ENCODE data around the gene MOCS1. TPM values are rescaled to one million over a fixed set of nuclear protein-coding genes. Genes with fewer than 3 reads are reported as not detected.

The MOCS1 gene
- total and polyA plus RNA-seq, 4 donors: 14.0 to 39.0 (median 27.5) TPM

DNA sequence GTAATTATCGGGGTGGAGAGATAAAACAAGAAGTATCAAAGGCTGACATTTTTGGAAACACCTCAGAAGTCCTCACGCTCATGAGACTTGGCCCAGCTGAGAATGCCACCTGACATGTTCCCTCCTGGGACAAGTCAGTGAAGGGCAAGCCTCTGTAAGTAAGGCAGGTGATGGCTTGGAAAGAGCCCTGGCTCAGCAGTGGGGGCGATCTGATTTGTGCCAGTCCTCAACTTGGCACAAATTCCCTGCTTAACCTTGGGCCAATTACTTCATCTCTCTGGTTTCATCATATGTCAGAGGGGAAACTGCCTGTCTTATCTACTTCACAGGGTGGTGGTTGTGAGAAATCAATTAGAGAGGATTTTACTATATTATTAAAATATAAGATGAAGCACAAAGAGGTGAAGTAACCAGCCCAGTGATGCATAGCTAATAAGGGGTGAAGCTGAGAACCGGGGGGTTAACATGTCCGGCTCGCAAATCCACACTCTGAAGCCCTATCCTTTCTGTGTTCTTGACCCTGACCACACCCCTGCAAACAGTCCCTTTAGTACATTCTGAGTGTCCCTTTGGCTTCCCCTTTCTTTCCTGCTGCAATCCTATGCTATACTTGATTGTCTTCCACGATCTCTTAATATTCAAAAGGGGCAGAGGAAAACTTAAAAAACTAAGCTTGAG is 8.8 kb upstream of the MOCS1 start:
- Histone ChIP-seq H3K27ac (ENCODE audit: low read depth in 1 of 2, low read length in 2 of 2) (no peak overlapping the region), H3K4me1 (ENCODE audit: control insufficient read depth in 1 of 2, insufficient read depth in 2 of 2, low read length in 2 of 2) (no peaks in the 10 kb centered on the region), H3K9me3 (ENCODE audit: control insufficient read depth, low read length) (no peaks in the 10 kb centered on the region), H3K27me3 (ENCODE audit: control insufficient read depth in 1 of 2, insufficient read depth in 2 of 2, low read length in 1 of 2) (no peaks in the 10 kb centered on the region), H3K4me3 (ENCODE audit: low read length in 2 of 2) (no peak overlapping the region), H3K36me3 (ENCODE audit: control insufficient read depth in 1 of 2, insufficient read depth in 2 of 2, low read length in 1 of 2) (no peaks in the 10 kb centered on the region)
- DNase-seq (no peak), ATAC-seq (ENCODE audit: low FRiP score) (no peak)
- intact Hi-C loops (cut with DNase I): no loop called here
- 93% methylated on average over 7 of the region's 7 CpGs for WGBS, 2 donors

- WGBS, 2 donors: 82 to 83% methylated on average over 4 of the region's 4 CpGs
- intact Hi-C loops (cut with DNase I): no loop called here
- ATAC-seq (ENCODE audit: low FRiP score): no peak
- Histone ChIP-seq H3K4me3 (ENCODE audit: low read length in 2 of 2) (no peak overlapping the region), H3K27me3 (ENCODE audit: control insufficient read depth in 1 of 2, insufficient read depth in 2 of 2, low read length in 1 of 2) (no peaks in the 10 kb centered on the region), H3K27ac (ENCODE audit: low read depth in 1 of 2, low read length in 2 of 2) (no peak overlapping the region), H3K4me1 (ENCODE audit: control insufficient read depth in 1 of 2, insufficient read depth in 2 of 2, low read length in 2 of 2) (no peaks in the 10 kb centered on the region), H3K36me3 (ENCODE audit: control insufficient read depth in 1 of 2, insufficient read depth in 2 of 2, low read length in 1 of 2) (no peaks in the 10 kb centered on the region), H3K9me3 (ENCODE audit: control insufficient read depth, low read length) (no peaks in the 10 kb centered on the region)
- DNase-seq: no peak
Observed at GRCh38 chr6:39941820-39942219, 7.6 kb upstream of the MOCS1 start.

- 57 to 69% methylated on average over 6 of the region's 6 CpGs for WGBS, 2 donors
- DNase-seq (no peak), ATAC-seq (ENCODE audit: low FRiP score) (no peak)
- H3K27ac ChIP-seq (ENCODE audit: low read depth in 1 of 2, low read length in 2 of 2): no peak overlapping the region
- no peaks in the 10 kb centered on the region for H3K4me1 ChIP-seq (ENCODE audit: control insufficient read depth in 1 of 2, insufficient read depth in 2 of 2, low read length in 2 of 2)
- no peak overlapping the region for H3K4me3 ChIP-seq (ENCODE audit: low read length in 2 of 2)
- no peaks in the 10 kb centered on the region for H3K27me3 ChIP-seq (ENCODE audit: control insufficient read depth in 1 of 2, insufficient read depth in 2 of 2, low read length in 1 of 2)
- H3K9me3 ChIP-seq (ENCODE audit: control insufficient read depth, low read length): no peaks in the 10 kb centered on the region
- intact Hi-C loops (cut with DNase I): no loop called here
- no peaks in the 10 kb centered on the region for H3K36me3 ChIP-seq (ENCODE audit: control insufficient read depth in 1 of 2, insufficient read depth in 2 of 2, low read length in 1 of 2)
Observed at GRCh38 chr6:39941138-39941537, 6.9 kb upstream of the MOCS1 start.

- H3K27ac ChIP-seq (ENCODE audit: low read depth in 1 of 2, low read length in 2 of 2): no peak overlapping the region
- ATAC-seq (ENCODE audit: low FRiP score): no peak
- intact Hi-C loops (cut with DNase I): no loop called here
- H3K4me3 ChIP-seq (ENCODE audit: low read length in 2 of 2): no peak overlapping the region
- DNase-seq: no peak
- no peaks in the 10 kb centered on the region for H3K27me3 ChIP-seq (ENCODE audit: control insufficient read depth in 1 of 2, insufficient read depth in 2 of 2, low read length in 1 of 2)
- H3K9me3 ChIP-seq (ENCODE audit: control insufficient read depth, low read length): no peaks in the 10 kb centered on the region
- 89 to 90% methylated on average over 10 of the region's 10 CpGs for WGBS, 2 donors
- H3K36me3 ChIP-seq (ENCODE audit: control insufficient read depth in 1 of 2, insufficient read depth in 2 of 2, low read length in 1 of 2): no peaks in the 10 kb centered on the region
- no peaks in the 10 kb centered on the region for H3K4me1 ChIP-seq (ENCODE audit: control insufficient read depth in 1 of 2, insufficient read depth in 2 of 2, low read length in 2 of 2)
Observed at GRCh38 chr6:39938773-39939654, 4.8 kb upstream of the MOCS1 start.

GRCh38 chr6:39937686-39938333 is 3.5 kb upstream of the MOCS1 start:
- 94 to 95% methylated on average over 3 of the region's 3 CpGs for WGBS, 2 donors
- H3K4me3 ChIP-seq (ENCODE audit: low read length in 2 of 2): no peak overlapping the region
- no peaks in the 10 kb centered on the region for H3K36me3 ChIP-seq (ENCODE audit: control insufficient read depth in 1 of 2, insufficient read depth in 2 of 2, low read length in 1 of 2)
- H3K4me1 ChIP-seq (ENCODE audit: control insufficient read depth in 1 of 2, insufficient read depth in 2 of 2, low read length in 2 of 2): peaks cover 0 to 6% of the 10 kb centered on the region in 2 donors
- no peaks in the 10 kb centered on the region for H3K9me3 ChIP-seq (ENCODE audit: control insufficient read depth, low read length)
- ATAC-seq (ENCODE audit: low FRiP score): no peak
- intact Hi-C loops (cut with DNase I): no loop called here
- no peaks in the 10 kb centered on the region for H3K27me3 ChIP-seq (ENCODE audit: control insufficient read depth in 1 of 2, insufficient read depth in 2 of 2, low read length in 1 of 2)
- no peak overlapping the region for H3K27ac ChIP-seq (ENCODE audit: low read depth in 1 of 2, low read length in 2 of 2)
- DNase-seq: no peak

GRCh38 chr6:39936857-39937256 is 2.6 kb upstream of the MOCS1 start:
- no peaks in the 10 kb centered on the region for H3K36me3 ChIP-seq (ENCODE audit: control insufficient read depth in 1 of 2, insufficient read depth in 2 of 2, low read length in 1 of 2)
- intact Hi-C loops (cut with DNase I): no loop called here
- H3K27me3 ChIP-seq (ENCODE audit: control insufficient read depth in 1 of 2, insufficient read depth in 2 of 2, low read length in 1 of 2): no peaks in the 10 kb centered on the region
- no peak overlapping the region for H3K27ac ChIP-seq (ENCODE audit: low read depth in 1 of 2, low read length in 2 of 2)
- WGBS, 2 donors: 97 to 100% methylated on average over 1 of the region's 1 CpG
- H3K4me3 ChIP-seq (ENCODE audit: low read length in 2 of 2): no peak overlapping the region
- H3K4me1 ChIP-seq (ENCODE audit: control insufficient read depth in 1 of 2, insufficient read depth in 2 of 2, low read length in 2 of 2): peaks cover 0 to 14% of the 10 kb centered on the region in 2 donors
- no peak for ATAC-seq (ENCODE audit: low FRiP score)
- no peaks in the 10 kb centered on the region for H3K9me3 ChIP-seq (ENCODE audit: control insufficient read depth, low read length)
- DNase-seq: no peak

DNA sequence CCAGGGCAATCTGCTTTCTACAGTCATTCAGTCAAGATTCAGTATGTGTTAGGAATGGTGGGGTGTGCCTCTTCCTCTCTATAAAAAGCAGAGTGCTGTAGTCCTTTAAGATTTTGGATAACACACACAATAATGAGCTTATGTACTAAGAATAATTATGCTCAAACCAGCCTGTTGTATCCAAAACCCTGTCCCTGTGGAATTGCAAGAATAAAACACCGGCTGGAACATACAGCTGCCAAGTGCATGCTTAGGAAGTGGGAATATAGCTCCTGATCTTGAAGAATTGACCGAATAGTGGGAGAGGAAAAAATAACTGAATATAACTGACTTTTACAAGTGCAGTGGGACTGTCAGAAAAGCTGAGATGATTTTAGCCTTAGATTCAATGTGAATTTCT is 979 bp upstream of the MOCS1 start:
- DNase-seq: no peak
- H3K27ac ChIP-seq (ENCODE audit: low read depth in 1 of 2, low read length in 2 of 2): peak overlapping the region; percentile 10 to 43
- 6% methylated on average over 2 of the region's 2 CpGs for WGBS, 2 donors
- H3K27me3 ChIP-seq (ENCODE audit: control insufficient read depth in 1 of 2, insufficient read depth in 2 of 2, low read length in 1 of 2): no peaks in the 10 kb centered on the region
- peaks cover 3 to 14% of the 10 kb centered on the region in 2 donors for H3K4me1 ChIP-seq (ENCODE audit: control insufficient read depth in 1 of 2, insufficient read depth in 2 of 2, low read length in 2 of 2)
- H3K9me3 ChIP-seq (ENCODE audit: control insufficient read depth, low read length): no peaks in the 10 kb centered on the region
- no peak for ATAC-seq (ENCODE audit: low FRiP score)
- intact Hi-C loops (cut with DNase I): no loop called here
- H3K36me3 ChIP-seq (ENCODE audit: control insufficient read depth in 1 of 2, insufficient read depth in 2 of 2, low read length in 1 of 2): no peaks in the 10 kb centered on the region
- no peak overlapping the region for H3K4me3 ChIP-seq (ENCODE audit: low read length in 2 of 2)

DNA sequence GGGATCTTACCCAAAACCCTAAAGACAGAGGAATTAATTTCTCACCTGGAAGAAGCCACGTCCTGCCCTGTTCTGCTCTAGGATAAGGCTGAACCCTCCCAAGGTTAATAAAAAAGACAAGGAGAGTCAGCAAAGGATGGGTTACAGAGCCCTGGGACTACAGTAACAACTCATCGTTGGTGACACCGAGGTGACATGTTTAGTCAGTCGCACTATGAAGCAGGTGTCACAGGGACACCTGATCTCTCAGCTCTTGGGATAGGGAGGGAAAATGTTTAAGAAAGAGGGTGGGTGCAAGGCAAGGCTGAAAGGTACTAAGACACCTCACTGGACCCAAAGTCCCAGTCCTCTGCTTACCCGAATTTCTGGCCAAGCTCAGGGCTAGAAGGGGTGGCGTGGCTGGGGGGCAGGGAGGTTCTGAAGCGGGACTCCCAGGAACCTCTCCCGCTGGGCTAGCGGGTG is 562 bp downstream of the MOCS1 start:
- 14 to 18% methylated on average over 9 of the region's 9 CpGs for WGBS, 2 donors
- intact Hi-C loops (cut with DNase I): no loop called here
- peak overlapping the region in 1 of 2 donors; percentile 61 for H3K27ac ChIP-seq (ENCODE audit: low read depth in 1 of 2, low read length in 2 of 2)
- peak overlapping the region; percentile 69 to 70 for H3K4me3 ChIP-seq (ENCODE audit: low read length in 2 of 2)
- no peaks in the 10 kb centered on the region for H3K9me3 ChIP-seq (ENCODE audit: control insufficient read depth, low read length)
- no peaks in the 10 kb centered on the region for H3K27me3 ChIP-seq (ENCODE audit: control insufficient read depth in 1 of 2, insufficient read depth in 2 of 2, low read length in 1 of 2)
- no peak for DNase-seq
- H3K36me3 ChIP-seq (ENCODE audit: control insufficient read depth in 1 of 2, insufficient read depth in 2 of 2, low read length in 1 of 2): no peaks in the 10 kb centered on the region
- ATAC-seq (ENCODE audit: low FRiP score): no peak
- peaks cover 3 to 14% of the 10 kb centered on the region in 2 donors for H3K4me1 ChIP-seq (ENCODE audit: control insufficient read depth in 1 of 2, insufficient read depth in 2 of 2, low read length in 2 of 2)
